GM12864 (cell line): ENCODE results near the gene IL3RA.
"Not testable (repeated sequence)": the region's sequence is repeated elsewhere in the genome, so short reads cannot be mapped to it uniquely, and the experiment has no call there.

Experiments
- DNase-seq: peaks from one replicate; pipeline ENCODE4 v3.0.0-alpha.2; 2011; ENCODE audit warnings: low read depth
- H3K4me3 ChIP-seq: 2 replicates; pipeline ENCODE4 v1.5.1; 2011; ENCODE audit warnings: mild to moderate bottlenecking, low read depth, low read length, control low read depth
- TF ChIP-seq, protein P1 (sequence below): IDR thresholded peaks from 2 replicates; pipeline ENCODE4 v1.5.1; 2011; ENCODE audit warnings: low read depth, mild to moderate bottlenecking, moderate library complexity, low read length, control low read depth, inconsistent platforms; ENCODE audit errors: missing control alignments

The IL3RA gene

DNA sequence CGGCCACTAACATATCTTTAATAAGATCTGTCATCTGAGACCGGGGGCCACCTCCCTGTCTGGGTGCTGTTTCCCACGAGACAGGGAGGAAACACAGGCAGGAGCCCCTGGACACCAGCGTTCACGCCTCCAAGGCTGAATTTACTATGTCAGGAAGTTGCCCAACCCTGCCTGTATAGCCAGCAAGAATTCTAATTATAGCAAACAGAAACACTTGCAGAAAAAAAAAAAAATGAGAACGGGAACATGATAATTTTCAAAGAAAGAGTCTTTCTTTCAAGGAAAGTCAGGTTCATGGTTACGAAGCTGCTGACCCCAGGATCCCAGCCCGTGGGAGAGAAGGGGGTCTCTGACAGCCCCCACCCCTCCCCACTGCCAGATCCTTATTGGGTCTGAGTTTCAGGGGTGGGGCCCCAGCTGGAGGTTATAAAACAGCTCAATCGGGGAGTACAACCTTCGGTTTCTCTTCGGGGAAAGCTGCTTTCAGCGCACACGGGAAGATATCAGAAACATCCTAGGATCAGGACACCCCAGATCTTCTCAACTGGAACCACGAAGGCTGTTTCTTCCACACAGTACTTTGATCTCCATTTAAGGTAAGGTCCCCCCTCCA, at the start of gene IL3RA:
IL3RA (plus strand) TSS at position 455 of the 613 bp plus-strand sequence. CDS start 4,981 bp downstream, outside the sequence.
- DNase-seq: no peak
- TF ChIP-seq, protein P1, sequence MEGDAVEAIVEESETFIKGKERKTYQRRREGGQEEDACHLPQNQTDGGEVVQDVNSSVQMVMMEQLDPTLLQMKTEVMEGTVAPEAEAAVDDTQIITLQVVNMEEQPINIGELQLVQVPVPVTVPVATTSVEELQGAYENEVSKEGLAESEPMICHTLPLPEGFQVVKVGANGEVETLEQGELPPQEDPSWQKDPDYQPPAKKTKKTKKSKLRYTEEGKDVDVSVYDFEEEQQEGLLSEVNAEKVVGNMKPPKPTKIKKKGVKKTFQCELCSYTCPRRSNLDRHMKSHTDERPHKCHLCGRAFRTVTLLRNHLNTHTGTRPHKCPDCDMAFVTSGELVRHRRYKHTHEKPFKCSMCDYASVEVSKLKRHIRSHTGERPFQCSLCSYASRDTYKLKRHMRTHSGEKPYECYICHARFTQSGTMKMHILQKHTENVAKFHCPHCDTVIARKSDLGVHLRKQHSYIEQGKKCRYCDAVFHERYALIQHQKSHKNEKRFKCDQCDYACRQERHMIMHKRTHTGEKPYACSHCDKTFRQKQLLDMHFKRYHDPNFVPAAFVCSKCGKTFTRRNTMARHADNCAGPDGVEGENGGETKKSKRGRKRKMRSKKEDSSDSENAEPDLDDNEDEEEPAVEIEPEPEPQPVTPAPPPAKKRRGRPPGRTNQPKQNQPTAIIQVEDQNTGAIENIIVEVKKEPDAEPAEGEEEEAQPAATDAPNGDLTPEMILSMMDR: no peak
- H3K4me3 ChIP-seq: peak within 1 kb of the TSS; percentile 58

DNA sequence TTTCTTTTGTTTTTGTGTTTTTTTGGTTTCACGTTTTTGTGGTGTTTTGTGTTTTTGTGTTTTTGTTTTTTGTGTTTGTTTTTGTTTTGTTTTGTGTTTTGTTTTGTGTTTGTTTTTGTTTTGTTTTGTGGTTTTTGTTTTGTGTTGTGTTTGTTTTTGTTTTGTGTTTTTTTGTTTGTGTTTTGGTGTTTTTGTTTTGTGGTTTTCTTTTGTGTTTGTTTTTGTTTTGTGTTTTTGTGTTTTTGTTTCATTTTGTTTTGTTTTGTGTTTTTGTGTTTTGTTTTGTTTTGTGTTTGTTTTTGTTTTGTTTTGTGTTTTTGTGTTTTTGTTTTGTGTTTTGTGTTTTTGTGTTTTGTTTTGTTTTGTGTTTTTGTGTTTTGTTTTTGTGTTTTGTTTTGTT, 47.0 kb upstream of the IL3RA start:
- H3K4me3 ChIP-seq: no peak overlapping the region
- TF ChIP-seq, protein P1: no peak
- no peak for DNase-seq

DNA sequence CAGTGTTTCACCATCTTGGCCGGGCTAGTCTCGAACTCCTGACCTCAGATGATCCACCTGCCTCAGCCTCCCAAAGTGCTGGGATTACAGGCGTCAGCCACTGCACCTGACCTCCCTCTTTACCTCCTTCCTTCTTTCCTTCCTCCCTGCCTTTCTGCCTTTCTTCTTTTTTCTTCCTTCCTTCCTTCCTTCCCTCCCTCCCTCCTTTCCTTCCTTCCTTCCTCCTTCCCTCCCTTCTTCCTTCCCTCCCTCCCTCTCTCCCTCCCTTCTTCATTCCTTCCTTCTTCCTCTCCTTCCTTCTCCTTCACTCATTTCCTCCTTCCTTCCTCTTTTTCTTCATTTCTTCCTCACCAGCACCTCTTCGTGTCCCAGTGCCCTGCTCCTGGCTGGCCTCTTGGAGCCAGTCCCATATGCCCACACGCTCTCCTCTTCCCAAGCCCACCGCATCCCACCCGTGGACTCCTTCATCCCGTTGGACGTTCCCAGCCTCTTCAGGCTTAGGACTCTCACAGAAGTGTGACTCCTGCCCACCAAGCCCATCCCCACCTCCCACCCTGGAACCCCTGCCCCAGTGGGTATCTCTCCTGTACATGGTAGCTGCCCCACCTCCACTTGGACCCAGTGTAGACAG, 45.4 kb upstream of the IL3RA start:
- no peak for DNase-seq
- TF ChIP-seq, protein P1: no peak
- H3K4me3 ChIP-seq: no peak overlapping the region

DNA sequence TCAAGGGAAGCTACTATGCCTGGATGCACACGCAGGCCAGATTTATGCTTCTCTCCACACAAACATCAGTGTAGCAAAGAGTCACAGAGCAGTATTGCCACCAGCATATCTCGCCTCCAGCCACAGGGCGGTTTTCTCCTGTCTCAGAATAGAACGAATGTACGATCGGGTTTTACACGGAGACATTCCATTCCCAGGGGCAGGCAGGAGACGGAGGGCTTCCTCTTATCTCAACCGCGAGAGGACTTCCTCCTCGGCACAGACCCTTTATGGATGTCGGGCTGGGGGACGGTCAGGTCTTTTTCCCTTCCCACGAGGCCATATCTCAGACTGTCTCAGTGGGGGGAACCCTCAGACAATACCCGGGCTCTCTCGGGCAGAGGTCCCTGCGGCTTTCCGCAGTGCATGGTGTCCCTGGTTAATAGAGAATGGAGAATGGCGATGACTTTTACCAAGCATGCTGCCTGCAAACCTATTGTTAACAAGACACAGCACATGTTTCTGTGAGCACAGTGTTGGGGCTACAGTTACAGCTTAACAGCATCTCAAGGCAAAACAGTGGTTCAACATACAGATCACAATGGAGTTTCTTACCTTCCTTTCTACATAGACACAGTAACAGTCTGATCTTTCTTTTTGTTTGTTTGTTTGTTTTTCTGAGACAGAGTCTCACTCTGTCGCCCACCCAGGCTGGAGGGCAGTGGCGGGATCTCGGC, 43.9 kb upstream of the IL3RA start:
- TF ChIP-seq, protein P1: no peak
- DNase-seq: no peak
- no peak overlapping the region for H3K4me3 ChIP-seq

DNA sequence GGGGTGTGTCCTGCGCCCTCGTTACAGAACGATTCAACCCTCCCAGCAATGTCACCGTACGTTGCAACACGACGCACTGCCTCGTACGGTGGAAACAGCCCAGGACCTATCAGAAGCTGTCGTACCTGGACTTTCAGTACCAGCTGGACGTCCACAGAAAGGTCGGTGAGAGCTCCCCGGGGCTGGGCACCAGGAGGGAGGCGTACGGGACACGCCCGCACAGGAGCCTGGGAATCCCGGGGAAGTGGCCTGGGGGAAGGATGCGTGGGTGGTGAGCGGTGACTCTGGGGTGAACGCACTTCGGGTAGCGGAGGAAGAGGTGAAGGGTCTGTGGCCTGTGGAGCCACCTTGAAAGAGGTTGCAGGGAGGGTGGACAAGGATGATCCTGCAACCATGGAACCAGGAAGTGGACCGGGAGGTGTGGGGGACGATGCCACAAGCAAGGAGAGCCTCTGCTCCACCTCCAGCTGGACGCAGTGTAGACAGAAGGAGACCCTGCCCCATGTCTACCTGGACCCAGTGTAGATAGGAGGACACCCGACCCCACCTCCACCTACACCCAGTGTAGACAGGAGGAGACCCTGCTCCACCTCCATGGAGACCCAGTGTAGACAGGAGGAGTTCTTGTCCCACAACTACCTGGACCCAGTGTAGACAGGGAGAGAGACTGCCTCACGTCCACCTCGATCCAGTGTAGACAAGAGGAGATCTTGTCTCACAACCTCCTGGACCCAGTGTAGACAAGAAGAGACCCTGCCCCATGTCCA, 42.1 kb upstream of the IL3RA start:
- DNase-seq: no peak
- H3K4me3 ChIP-seq: no peak overlapping the region
- TF ChIP-seq, protein P1: no peak

DNA sequence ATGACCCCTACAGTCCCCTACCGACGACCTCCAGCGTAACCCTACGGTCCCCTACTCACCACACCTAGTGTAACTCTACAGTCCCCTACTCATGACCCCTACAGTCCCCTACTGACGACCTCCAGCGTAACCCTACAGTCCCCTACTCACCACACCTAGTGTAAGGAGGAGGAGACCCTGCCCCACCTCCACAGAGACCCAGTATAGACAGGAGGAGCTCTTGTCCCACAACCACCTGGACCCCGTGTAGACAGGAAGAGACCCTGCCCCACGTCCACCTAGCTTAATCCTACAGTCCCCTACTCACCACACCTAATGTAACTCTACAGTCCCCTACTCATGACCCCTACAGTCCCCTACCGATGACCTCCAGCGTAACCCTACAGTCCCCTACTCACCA, 41.0 kb upstream of the IL3RA start:
- H3K4me3 ChIP-seq: no peak overlapping the region
- TF ChIP-seq, protein P1: no peak
- no peak for DNase-seq

DNA sequence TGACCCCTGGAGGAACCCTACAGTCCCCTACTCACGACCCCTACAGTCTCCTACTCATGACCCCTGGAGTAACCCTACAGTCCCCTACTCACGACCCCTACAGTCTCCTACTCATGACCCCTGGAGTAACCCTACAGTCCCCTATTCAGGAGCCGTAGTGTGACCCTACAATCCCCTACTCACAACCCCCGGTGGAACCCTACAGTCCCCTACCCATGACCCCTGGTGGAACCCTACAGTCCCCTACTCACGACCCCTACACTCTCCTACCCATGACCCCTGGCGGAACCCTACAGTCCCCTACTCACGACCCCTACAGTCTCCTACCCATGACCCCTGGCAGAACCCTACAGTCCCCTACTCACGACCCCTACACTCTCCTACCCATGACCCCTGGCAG, 39.0 kb upstream of the IL3RA start:
- not testable (repeated sequence) for H3K4me3 ChIP-seq, DNase-seq
